ENCODE measurements around the gene TMEM240. TPM values are rescaled to one million over a fixed set of nuclear protein-coding genes. Genes with fewer than 3 reads are reported as not detected.

TMEM240 gene
- total RNA-seq, result 1 to 10 TPM; 3.6 to 6.3 TPM
- polyA plus RNA-seq (ENCODE audit: insufficient read depth, low read depth, low replicate concordance), result 4.3 TPM
- long read RNA-seq, donor 1, partial matches to known transcripts, result 0 of 5 reads
- long read RNA-seq, donor 1, other reads (novel, unspliced or antisense), result 0 of 5 reads
- long read RNA-seq, donor 2, partial matches to known transcripts, result 0 of 1 reads
- long read RNA-seq, donor 2, other reads (novel, unspliced or antisense), result 0 of 1 reads

DNA sequence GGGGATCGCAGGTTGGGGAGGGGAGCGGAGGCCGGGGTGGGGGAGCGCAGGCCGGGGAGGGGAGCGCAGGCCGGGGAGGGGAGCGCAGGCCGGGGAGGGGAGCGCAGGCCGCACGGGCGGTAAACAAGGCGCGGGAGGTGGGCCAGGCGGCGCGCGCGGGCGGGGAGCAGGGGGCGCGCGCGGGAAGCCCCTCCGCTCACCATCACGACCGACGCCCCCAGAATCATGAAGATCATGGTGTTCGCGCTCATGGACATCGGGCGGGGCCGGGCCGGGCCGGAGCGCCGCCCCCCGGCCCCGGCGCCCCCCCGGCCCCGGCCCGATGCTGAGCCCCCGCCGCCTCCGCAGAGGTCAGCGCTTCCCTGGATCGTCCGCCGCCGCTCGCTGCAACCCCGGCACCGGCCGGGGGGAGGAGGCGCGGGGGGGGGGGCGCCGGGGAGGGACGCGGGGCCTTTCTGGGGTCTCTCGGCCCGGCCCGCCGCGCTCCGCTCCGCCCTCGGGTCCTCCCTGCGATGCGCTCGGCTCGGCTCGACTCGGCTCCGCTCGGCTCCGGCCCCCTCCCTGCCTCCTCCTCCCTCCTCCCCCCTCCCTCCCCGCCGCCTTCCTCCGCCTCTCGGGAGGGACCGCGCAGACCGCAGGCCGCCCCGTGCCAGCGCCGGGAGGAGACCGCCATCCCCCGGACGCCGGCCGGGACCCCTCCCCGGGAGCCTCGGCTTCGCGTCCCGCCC, at the start of gene TMEM240:
TSS of gene TMEM240 (minus strand) at position 535 of the 728 bp plus-strand sequence. CDS start at position 257, 278 bp downstream.
- H3K27me3 ChIP-seq, result no peaks in the 10 kb centered on the region
- H3K36me3 ChIP-seq (ENCODE audit: low read depth, missing control alignments), result no peaks in the 10 kb centered on the region
- no peaks in the 10 kb centered on the region for H3K9me3 ChIP-seq
- H3K27ac ChIP-seq, result peak within 1 kb of the TSS; percentile 77 to 82
- TF ChIP-seq POLR2A (IDR thresholded peaks at IDR 0.05), result no peak
- TF ChIP-seq, protein P1, sequence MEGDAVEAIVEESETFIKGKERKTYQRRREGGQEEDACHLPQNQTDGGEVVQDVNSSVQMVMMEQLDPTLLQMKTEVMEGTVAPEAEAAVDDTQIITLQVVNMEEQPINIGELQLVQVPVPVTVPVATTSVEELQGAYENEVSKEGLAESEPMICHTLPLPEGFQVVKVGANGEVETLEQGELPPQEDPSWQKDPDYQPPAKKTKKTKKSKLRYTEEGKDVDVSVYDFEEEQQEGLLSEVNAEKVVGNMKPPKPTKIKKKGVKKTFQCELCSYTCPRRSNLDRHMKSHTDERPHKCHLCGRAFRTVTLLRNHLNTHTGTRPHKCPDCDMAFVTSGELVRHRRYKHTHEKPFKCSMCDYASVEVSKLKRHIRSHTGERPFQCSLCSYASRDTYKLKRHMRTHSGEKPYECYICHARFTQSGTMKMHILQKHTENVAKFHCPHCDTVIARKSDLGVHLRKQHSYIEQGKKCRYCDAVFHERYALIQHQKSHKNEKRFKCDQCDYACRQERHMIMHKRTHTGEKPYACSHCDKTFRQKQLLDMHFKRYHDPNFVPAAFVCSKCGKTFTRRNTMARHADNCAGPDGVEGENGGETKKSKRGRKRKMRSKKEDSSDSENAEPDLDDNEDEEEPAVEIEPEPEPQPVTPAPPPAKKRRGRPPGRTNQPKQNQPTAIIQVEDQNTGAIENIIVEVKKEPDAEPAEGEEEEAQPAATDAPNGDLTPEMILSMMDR (IDR thresholded peaks at IDR 0.05), result no peak
- DNase-seq, result peak; percentile 84
- intact Hi-C loops (cut with DNase I; ENCODE audit: low total_unique reads), result no loop called here
- peaks cover 11% of the 10 kb centered on the region for H3K4me1 ChIP-seq
- WGBS, 2 donors, result 0 to 1% methylated on average over 21 to 62 of the region's 100 CpGs
- H3K4me3 ChIP-seq, result peak within 1 kb of the TSS; percentile 60 to 65

DNA sequence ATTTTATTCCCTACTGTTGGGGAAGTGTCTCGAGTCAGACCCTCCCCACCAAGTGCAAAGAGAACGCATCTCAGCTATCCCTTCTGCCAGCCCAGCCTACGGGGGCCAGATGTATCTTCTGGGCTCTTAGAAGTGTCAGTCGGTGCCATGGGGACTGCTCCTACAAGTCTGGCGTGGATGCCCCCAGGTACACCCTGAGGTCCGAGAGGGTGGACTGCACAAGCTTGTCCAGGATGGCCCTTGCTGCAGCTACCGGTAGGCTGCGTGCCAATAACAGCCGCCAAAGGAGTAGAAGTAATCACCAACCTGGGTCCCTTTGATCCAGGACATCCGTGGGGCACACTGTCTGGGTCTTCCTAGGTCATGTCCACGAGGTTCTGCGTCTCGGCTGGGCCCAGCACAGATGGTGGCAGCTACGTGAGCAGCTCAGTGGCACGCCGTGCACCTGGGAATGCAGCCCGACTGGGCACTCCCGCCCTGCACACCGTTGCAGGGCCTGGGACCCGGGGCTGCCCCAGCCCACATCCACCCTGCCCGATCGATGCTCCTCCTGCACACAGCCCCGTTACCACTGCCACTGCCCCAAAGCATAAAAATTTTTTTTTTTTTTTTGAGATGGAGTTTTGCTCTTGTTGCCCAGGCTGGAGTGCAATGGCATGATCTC, 43.1 kb upstream of the TMEM240 start:
- 89 to 90% methylated on average over 19 to 23 of the region's 23 CpGs for WGBS, 2 donors
- intact Hi-C loops (cut with DNase I; ENCODE audit: low total_unique reads), result no loop called here
- Histone ChIP-seq H3K27me3 (no peaks in the 10 kb centered on the region), H3K36me3 (ENCODE audit: low read depth, missing control alignments) (no peaks in the 10 kb centered on the region), H3K9me3 (no peaks in the 10 kb centered on the region), H3K4me1 (no peaks in the 10 kb centered on the region), H3K4me3 (no peak overlapping the region), H3K27ac (no peak overlapping the region)
- no peak for DNase-seq
- TF ChIP-seq, protein P1 (IDR thresholded peaks at IDR 0.05), result no peak
- TF ChIP-seq POLR2A (IDR thresholded peaks at IDR 0.05), result no peak

DNA sequence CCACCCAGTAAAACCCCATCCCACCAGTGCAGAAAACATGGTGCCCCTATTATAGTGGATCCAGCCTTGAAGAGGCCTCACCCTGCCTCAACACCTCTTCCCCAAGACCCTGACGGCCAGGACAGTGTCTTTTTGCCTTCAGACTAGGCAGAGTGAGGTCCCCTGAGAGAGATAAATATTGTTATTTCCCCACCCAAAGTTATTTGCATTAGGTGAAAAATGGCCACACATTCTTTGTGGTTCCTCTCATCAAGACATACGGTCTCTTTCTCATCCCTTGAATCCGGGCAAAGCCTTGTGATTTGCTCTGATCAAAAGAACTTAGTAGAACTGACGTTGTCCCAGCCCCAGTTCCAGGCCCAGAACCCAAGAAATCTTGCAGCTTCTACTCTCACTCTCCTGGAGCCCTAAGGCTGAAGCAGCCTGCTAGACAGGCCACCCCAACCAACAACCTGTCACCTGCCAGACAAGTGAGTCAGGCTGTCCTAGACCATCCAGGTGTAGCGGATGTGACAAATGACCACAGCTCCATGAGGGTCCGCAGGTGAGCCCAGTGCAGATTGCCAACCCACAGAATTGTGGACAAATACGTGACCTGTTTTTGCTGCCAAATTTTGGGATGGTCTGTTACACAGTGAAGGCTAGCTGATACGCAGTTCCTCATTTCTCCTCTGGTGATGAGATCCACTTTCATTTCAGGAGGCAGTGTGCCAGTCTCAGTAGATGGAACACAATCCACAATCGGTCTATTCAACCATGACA, 42.3 kb upstream of the TMEM240 start:
- no peak overlapping the region for H3K27ac ChIP-seq
- H3K9me3 ChIP-seq, result no peaks in the 10 kb centered on the region
- intact Hi-C loops (cut with DNase I; ENCODE audit: low total_unique reads), result no loop called here
- no peaks in the 10 kb centered on the region for H3K27me3 ChIP-seq
- no peaks in the 10 kb centered on the region for H3K4me1 ChIP-seq
- no peak for TF ChIP-seq POLR2A (IDR thresholded peaks at IDR 0.05)
- TF ChIP-seq, protein P1 (IDR thresholded peaks at IDR 0.05), result no peak
- H3K36me3 ChIP-seq (ENCODE audit: low read depth, missing control alignments), result no peaks in the 10 kb centered on the region
- no peak overlapping the region for H3K4me3 ChIP-seq
- DNase-seq, result no peak
- 76% methylated on average over 9 of the region's 9 CpGs for WGBS, 2 donors

DNA sequence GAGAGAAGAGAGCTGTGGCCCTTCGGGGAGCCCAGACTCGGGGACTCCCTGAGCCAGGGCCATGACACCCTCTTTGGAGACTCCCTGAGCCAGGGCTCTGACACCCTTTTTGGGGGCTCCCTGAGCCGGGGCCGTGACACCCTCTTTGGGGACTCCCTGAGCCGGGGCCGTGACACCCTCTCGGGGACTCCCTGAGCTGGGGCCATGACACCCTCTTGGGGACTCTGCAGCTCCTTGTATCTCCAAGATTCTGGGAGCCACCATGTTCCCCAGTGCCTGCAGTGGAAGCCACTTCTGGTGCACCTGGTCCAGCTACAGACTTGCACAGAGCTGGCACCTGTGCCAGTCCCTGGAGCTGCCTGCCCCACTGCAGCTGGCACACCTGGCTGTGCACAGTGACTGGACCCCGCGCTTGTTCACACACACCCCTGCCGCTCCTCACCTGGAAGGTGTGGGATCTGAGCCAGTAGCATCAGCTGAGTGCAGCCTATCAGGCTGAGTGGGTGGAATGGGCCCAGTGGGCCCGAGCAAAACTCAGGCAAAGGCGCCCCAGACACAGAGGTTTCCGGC, 38.0 kb upstream of the TMEM240 start:
- H3K4me1 ChIP-seq, result peaks cover 9% of the 10 kb centered on the region
- no peak for TF ChIP-seq POLR2A (IDR thresholded peaks at IDR 0.05)
- TF ChIP-seq, protein P1 (IDR thresholded peaks at IDR 0.05), result no peak
- WGBS, 2 donors, result 85 to 93% methylated on average over 7 to 13 of the region's 13 CpGs
- H3K9me3 ChIP-seq, result no peaks in the 10 kb centered on the region
- DNase-seq, result no peak
- H3K27me3 ChIP-seq, result no peaks in the 10 kb centered on the region
- no peak overlapping the region for H3K4me3 ChIP-seq
- intact Hi-C loops (cut with DNase I; ENCODE audit: low total_unique reads), result no loop called here
- H3K36me3 ChIP-seq (ENCODE audit: low read depth, missing control alignments), result no peaks in the 10 kb centered on the region
- H3K27ac ChIP-seq, result no peak overlapping the region
